ENCODE data around the gene MESD. TPM values are rescaled to one million over a fixed set of nuclear protein-coding genes. Genes with fewer than 3 reads are reported as not detected.

The MESD gene
- total RNA-seq, 4 donors from 2014 or later = 20.3 to 48.7 (median 27.1) TPM

- Histone ChIP-seq H3K4me3 (peak overlapping the region; percentile 65 to 99 (median 92)), H3K27ac (no peak overlapping the region), H3K36me3 (no peaks in the 10 kb centered on the region), H3K27me3 (no peaks in the 10 kb centered on the region), H3K9me3 (no peaks in the 10 kb centered on the region), H3K4me1 (peaks cover 0 to 31% (median 3%) of the 10 kb centered on the region in 4 donors)
- no peak for DNase-seq
- no peak for TF ChIP-seq POLR2A (IDR thresholded peaks at IDR 0.05)
- no peak for TF ChIP-seq CTCF (IDR thresholded peaks at IDR 0.05)
Measured at GRCh38 chr15:80988148-80988796, 1.3 kb downstream of the MESD start.

DNA sequence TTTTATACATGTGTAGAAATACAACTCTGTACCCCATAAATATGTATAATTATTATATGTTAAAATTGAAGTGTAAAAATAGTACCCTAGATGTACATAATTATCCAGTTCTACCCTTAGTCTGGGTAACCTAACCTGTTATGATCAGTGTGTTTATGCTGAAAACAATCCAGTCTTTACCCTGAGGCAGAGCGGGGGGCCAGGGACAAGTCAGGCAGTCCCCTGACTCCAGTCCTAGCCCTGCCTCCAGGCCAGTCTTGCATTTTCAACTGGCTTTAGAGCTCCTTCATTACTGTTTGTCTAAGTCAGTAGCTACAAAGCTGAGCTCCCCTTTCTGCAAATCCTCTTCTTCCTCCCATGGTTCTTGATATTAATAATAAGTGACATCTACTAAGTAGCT lies 3.1 kb downstream of the MESD start:
- H3K9me3 ChIP-seq = no peaks in the 10 kb centered on the region
- H3K27me3 ChIP-seq = no peaks in the 10 kb centered on the region
- no peak overlapping the region for H3K27ac ChIP-seq
- no peak for TF ChIP-seq CTCF (IDR thresholded peaks at IDR 0.05)
- no peak for TF ChIP-seq POLR2A (IDR thresholded peaks at IDR 0.05)
- H3K36me3 ChIP-seq = peaks cover 0 to 6% (median 0%) of the 10 kb centered on the region in 3 donors
- H3K4me3 ChIP-seq = no peak overlapping the region
- no peak for DNase-seq
- peaks cover 0 to 27% (median 3%) of the 10 kb centered on the region in 4 donors for H3K4me1 ChIP-seq

- Histone ChIP-seq H3K36me3 (peaks cover 0 to 11% (median 0%) of the 10 kb centered on the region in 3 donors), H3K9me3 (no peaks in the 10 kb centered on the region), H3K27ac (no peak overlapping the region), H3K4me3 (no peak overlapping the region), H3K27me3 (no peaks in the 10 kb centered on the region), H3K4me1 (peaks cover 0 to 22% (median 3%) of the 10 kb centered on the region in 4 donors)
- no peak for TF ChIP-seq POLR2A (IDR thresholded peaks at IDR 0.05)
- no peak for TF ChIP-seq CTCF (IDR thresholded peaks at IDR 0.05)
- no peak for DNase-seq
Measured at GRCh38 chr15:80985981-80986380, 3.6 kb downstream of the MESD start.

GRCh38 chr15:80984856-80985255 lies 4.8 kb downstream of the MESD start:
- peak in 1 of 3 donors; percentile 26 for DNase-seq

DNA sequence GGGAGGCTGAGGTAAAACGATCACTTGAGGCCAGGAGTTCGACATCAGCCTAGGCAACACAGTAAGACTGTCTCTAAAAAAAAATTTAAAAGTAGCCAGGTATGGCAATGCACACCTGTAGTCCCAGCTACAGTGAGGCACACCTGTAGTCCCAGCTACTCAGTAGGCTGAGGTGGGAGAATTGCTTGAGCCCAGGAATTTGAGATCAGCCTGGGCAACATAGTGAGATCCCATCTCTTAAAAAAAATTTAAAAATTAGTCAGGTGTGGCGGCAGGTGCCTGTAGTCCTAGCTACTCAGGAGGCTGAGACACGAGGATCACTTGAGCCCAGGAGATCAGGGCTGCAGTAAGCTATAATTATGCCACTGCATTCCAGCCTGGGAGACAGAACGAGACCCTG lies 6.8 kb downstream of the MESD start:
- H3K4me1 ChIP-seq = peaks cover 0 to 9% (median 0%) of the 10 kb centered on the region in 4 donors
- H3K36me3 ChIP-seq = peaks cover 0 to 32% (median 0%) of the 10 kb centered on the region in 3 donors
- TF ChIP-seq CTCF (IDR thresholded peaks at IDR 0.05) (no peak), POLR2A (IDR thresholded peaks at IDR 0.05) (no peak)
- DNase-seq = no peak
- H3K27ac ChIP-seq = no peak overlapping the region
- H3K9me3 ChIP-seq = no peaks in the 10 kb centered on the region
- H3K27me3 ChIP-seq = no peaks in the 10 kb centered on the region
- H3K4me3 ChIP-seq = no peak overlapping the region

More at GRCh38 chr15:80984856-80985255, 4.8 kb downstream of the MESD start:
- Histone ChIP-seq H3K4me1 (peaks cover 0 to 22% (median 3%) of the 10 kb centered on the region in 4 donors), H3K27me3 (no peaks in the 10 kb centered on the region), H3K9me3 (no peaks in the 10 kb centered on the region), H3K4me3 (no peak overlapping the region), H3K36me3 (peaks cover 0 to 20% (median 0%) of the 10 kb centered on the region in 3 donors), H3K27ac (peak overlapping the region in 2 of 4 donors; percentile 20)
- no peak for TF ChIP-seq POLR2A (IDR thresholded peaks at IDR 0.05)
- TF ChIP-seq CTCF (IDR thresholded peaks at IDR 0.05) = no peak

Data from Peyer's patch (tissue), 4 donors.